WI38 (cell line): ENCODE measurements around the gene ZBTB46.
"Not testable (repeated sequence)": the region's sequence is repeated elsewhere in the genome, so short reads cannot be mapped to it uniquely, and the experiment has no call there.

Experiments
- H3K4me3 ChIP-seq: 2 replicates; pipeline ENCODE4 v1.5.1; 2011; ENCODE audit warnings: low read depth, mild to moderate bottlenecking, control low read depth, low read length
- TF ChIP-seq, protein P1 (sequence below): IDR thresholded peaks from 2 replicates; pipeline ENCODE4 v1.5.1; 2012; ENCODE audit warnings: low read depth, mild to moderate bottlenecking, control low read depth, low read length

The ZBTB46 gene

GRCh38 chr20:63778857-63779256 is 52.2 kb downstream of the ZBTB46 start:
- TF ChIP-seq, protein P1, sequence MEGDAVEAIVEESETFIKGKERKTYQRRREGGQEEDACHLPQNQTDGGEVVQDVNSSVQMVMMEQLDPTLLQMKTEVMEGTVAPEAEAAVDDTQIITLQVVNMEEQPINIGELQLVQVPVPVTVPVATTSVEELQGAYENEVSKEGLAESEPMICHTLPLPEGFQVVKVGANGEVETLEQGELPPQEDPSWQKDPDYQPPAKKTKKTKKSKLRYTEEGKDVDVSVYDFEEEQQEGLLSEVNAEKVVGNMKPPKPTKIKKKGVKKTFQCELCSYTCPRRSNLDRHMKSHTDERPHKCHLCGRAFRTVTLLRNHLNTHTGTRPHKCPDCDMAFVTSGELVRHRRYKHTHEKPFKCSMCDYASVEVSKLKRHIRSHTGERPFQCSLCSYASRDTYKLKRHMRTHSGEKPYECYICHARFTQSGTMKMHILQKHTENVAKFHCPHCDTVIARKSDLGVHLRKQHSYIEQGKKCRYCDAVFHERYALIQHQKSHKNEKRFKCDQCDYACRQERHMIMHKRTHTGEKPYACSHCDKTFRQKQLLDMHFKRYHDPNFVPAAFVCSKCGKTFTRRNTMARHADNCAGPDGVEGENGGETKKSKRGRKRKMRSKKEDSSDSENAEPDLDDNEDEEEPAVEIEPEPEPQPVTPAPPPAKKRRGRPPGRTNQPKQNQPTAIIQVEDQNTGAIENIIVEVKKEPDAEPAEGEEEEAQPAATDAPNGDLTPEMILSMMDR = no peak
- no peak overlapping the region for H3K4me3 ChIP-seq

DNA sequence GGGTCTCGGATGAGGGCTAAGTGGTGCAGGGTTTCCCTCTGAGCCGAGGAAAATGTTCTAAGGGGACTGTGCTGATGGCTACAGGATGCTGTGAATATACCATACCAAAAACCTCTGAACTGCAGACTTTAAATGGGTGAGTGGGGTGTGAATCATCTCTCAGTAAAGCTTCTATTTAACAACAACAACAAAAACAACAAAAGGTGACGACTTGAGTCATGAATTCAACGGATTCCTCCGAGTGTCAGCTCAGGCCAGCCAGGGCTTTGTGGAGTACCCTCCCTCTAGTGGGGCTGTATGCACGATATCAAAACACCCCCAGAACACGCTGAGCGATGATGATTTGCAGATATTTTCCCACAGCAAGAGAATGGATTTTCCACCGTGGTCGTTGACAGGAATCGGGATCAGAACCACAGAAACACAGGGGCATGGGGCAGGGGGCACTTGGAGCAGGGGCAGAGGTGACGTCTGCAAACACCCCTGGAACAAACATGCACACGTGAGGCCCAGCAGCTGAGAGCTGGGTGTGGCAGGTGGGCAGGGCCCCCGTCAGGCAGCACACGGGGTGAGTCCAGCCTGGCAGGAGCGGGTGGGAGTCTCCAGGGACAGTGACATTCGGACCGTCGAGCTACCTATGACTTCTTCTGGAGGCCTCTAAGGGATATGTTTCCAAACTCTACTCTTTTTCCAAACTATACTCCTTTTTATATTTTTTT is 52.9 kb downstream of the ZBTB46 start:
- TF ChIP-seq, protein P1 = no peak
- H3K4me3 ChIP-seq = no peak overlapping the region

DNA sequence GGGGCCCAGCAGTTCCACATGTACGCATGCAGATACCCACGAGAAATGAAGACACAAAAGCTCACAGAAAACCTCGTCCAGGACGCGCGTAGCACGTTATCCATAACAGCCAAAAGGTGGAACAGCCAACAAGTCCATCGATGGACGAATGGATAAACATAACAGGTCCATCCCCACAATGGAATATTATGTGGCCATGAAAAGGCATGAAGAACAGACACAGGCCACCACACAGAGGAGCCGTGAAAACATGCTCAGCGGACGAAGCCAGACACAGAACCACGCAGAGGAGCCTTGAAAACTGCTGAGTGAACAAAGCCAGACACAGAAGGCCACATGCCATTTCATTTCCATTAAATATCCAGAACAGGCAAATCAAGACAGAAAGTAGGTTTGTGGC is 53.5 kb downstream of the ZBTB46 start:
- TF ChIP-seq, protein P1 = no peak
- H3K4me3 ChIP-seq = no peak overlapping the region

- H3K4me3 ChIP-seq = not testable (repeated sequence)
These were observed 54.2 kb downstream of the ZBTB46 start for GRCh38 chr20:63776875-63777274.

- no peak overlapping the region for H3K4me3 ChIP-seq
- TF ChIP-seq, protein P1 = peak; percentile 71
These were observed 55.7 kb downstream of the ZBTB46 start for GRCh38 chr20:63775096-63775978.

GRCh38 chr20:63774306-63774705 is 56.8 kb downstream of the ZBTB46 start:
- TF ChIP-seq, protein P1 = no peak
- H3K4me3 ChIP-seq = no peak overlapping the region

- no peak overlapping the region for H3K4me3 ChIP-seq
- TF ChIP-seq, protein P1 = no peak
These were observed 57.4 kb downstream of the ZBTB46 start for GRCh38 chr20:63773571-63774241.
